ENCODE data around the gene CUX1.
"Not testable (repeated sequence)": the region's sequence is repeated elsewhere in the genome, so short reads cannot be mapped to it uniquely, and the experiment has no call there.

The CUX1 gene

GRCh38 chr7:101820703-101821102 lies 3.3 kb downstream of the CUX1 start:
- no peak for DNase-seq (ENCODE audit: extremely low read depth in 1 of 2, low read depth in 1 of 2)

- DNase-seq (ENCODE audit: extremely low read depth in 1 of 2, low read depth in 1 of 2) = not testable (repeated sequence)
Observed at GRCh38 chr7:101822632-101823031, 5.2 kb downstream of the CUX1 start.

- DNase-seq (ENCODE audit: extremely low read depth in 1 of 2, low read depth in 1 of 2) = no peak
Observed at GRCh38 chr7:101823096-101823495, 5.7 kb downstream of the CUX1 start.

- no peak for DNase-seq (ENCODE audit: extremely low read depth in 1 of 2, low read depth in 1 of 2)
Observed at GRCh38 chr7:101823596-101823995, 6.2 kb downstream of the CUX1 start.

GRCh38 chr7:101824440-101824839 lies 7.0 kb downstream of the CUX1 start:
- no peak for DNase-seq (ENCODE audit: extremely low read depth in 1 of 2, low read depth in 1 of 2)

- no peak for DNase-seq (ENCODE audit: extremely low read depth in 1 of 2, low read depth in 1 of 2)
Observed at GRCh38 chr7:101826081-101826835, 8.8 kb downstream of the CUX1 start.

- no peak for DNase-seq (ENCODE audit: extremely low read depth in 1 of 2, low read depth in 1 of 2)
Observed at GRCh38 chr7:101828301-101829020, 11.0 kb downstream of the CUX1 start.

- DNase-seq (ENCODE audit: extremely low read depth in 1 of 2, low read depth in 1 of 2) = no peak
Observed at GRCh38 chr7:101829374-101829773, 11.9 kb downstream of the CUX1 start.

- DNase-seq (ENCODE audit: extremely low read depth in 1 of 2, low read depth in 1 of 2) = no peak
Observed at GRCh38 chr7:101829821-101830220, 12.4 kb downstream of the CUX1 start.

GRCh38 chr7:101831396-101831795 lies 14.0 kb downstream of the CUX1 start:
- DNase-seq (ENCODE audit: extremely low read depth in 1 of 2, low read depth in 1 of 2) = not testable (repeated sequence)

- no peak for DNase-seq (ENCODE audit: extremely low read depth in 1 of 2, low read depth in 1 of 2)
Observed at GRCh38 chr7:101832205-101832631, 14.8 kb downstream of the CUX1 start.

- DNase-seq (ENCODE audit: extremely low read depth in 1 of 2, low read depth in 1 of 2) = no peak
Observed at GRCh38 chr7:101832685-101833375, 15.4 kb downstream of the CUX1 start.

GRCh38 chr7:101833799-101834198 lies 16.4 kb downstream of the CUX1 start:
- no peak for DNase-seq (ENCODE audit: extremely low read depth in 1 of 2, low read depth in 1 of 2)

- DNase-seq (ENCODE audit: extremely low read depth in 1 of 2, low read depth in 1 of 2) = no peak
Observed at GRCh38 chr7:101835136-101835535, 17.7 kb downstream of the CUX1 start.

GRCh38 chr7:101837433-101837832 lies 20.0 kb downstream of the CUX1 start:
- DNase-seq (ENCODE audit: extremely low read depth in 1 of 2, low read depth in 1 of 2) = not testable (repeated sequence)

- no peak for DNase-seq (ENCODE audit: extremely low read depth in 1 of 2, low read depth in 1 of 2)
Observed at GRCh38 chr7:101838837-101839483, 21.5 kb downstream of the CUX1 start.

GRCh38 chr7:101841328-101841727 lies 23.9 kb downstream of the CUX1 start:
- no peak for DNase-seq (ENCODE audit: extremely low read depth in 1 of 2, low read depth in 1 of 2)

- no peak for DNase-seq (ENCODE audit: extremely low read depth in 1 of 2, low read depth in 1 of 2)
Observed at GRCh38 chr7:101843293-101844271, 26.2 kb downstream of the CUX1 start.

- no peak for DNase-seq (ENCODE audit: extremely low read depth in 1 of 2, low read depth in 1 of 2)
Observed at GRCh38 chr7:101845974-101846373, 28.5 kb downstream of the CUX1 start.

Measured in stimulated activated CD8-positive, alpha-beta memory T cell treated with anti-CD3 and anti-CD28 coated beads, Interleukin-7, amount 100 ng/mL, for 48 hours (primary cell).